ENCODE results near the gene TPST2.
"Not testable (repeated sequence)": the region's sequence is repeated elsewhere in the genome, so short reads cannot be mapped to it uniquely, and the experiment has no call there.

Gene TPST2

DNA sequence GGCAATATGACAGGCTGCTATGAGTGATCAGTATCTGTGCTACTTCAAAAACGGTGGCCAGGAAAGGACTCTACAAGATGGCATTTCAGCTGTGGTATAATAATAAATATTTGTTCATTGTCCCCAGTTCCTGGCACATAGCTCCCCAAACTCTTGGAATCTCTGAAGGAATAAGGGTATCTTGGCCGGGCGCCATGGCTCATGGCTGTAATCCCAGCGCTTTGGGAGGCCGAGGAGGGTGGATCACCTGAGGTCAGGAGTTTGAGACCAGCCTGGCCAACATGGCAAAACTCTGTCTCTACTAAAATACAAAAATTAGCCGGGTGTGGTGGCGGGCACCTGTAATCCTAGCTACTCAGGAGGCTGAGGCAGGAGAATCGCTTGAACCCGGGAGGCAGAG lies 61.4 kb downstream of the TPST2 start:
- DNase-seq (ENCODE audit: low spot score), result not testable (repeated sequence)

DNA sequence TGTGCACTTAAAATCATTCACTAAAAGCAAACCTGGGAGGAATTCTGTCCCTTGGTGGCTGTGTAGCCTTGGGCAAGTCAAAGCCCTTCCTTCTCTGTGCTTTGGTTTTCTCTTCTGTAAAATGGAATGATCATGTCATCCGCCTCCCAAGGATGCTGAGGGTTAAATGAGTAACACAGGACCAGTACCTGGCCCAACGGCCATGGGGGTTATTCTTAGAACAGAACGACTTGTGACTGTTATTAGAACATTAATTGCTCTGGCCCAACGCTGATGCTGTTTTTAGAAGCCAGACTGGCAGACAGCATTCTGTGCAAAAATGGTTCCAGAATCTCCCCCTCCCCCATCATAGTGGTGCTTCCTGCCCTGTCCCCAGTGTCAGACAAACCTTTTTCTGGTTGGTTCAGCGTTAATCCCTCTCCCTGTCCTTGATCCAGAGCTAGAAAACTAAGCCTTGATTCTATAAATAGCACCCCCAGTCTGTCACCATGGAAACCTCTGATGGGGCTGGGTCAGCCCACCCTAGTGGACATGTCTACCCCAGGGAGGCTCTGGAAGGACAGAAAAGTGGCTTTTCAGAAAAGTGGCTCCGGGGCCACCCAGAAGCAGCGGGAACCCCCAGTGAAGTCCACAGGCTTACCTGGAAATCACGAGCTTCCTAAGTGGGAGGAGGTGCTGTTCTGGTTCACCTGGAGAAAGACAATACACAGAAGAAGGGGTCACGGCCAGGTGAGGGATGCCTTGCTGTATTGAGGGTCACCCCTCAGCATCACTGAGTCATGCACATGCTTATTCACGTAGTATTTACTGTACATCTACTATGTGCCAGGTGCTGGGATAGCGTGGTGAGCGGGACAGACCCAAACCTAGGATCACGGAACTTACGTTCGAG lies 62.1 kb downstream of the TPST2 start:
- DNase-seq (ENCODE audit: low spot score), result no peak

DNA sequence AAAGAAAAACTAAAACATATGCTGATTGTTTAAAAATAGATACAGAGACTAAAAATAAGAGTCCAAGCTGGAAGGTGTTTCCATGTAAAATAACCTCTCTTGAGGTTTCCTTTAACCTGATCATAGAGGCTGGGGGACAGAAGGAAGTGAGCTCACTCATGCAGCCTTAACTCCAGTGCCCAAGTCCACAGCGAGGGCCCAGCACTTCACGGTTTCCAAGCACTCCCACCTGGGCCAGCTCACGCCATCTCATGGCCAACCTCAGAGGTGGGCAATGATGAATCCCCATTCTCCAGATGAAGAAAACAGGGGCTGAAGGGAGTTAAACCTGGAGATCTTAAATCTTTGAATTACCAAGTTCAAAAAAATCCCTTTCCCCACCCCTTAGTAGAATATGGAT lies 62.8 kb downstream of the TPST2 start:
- no peak for DNase-seq (ENCODE audit: low spot score)

DNA sequence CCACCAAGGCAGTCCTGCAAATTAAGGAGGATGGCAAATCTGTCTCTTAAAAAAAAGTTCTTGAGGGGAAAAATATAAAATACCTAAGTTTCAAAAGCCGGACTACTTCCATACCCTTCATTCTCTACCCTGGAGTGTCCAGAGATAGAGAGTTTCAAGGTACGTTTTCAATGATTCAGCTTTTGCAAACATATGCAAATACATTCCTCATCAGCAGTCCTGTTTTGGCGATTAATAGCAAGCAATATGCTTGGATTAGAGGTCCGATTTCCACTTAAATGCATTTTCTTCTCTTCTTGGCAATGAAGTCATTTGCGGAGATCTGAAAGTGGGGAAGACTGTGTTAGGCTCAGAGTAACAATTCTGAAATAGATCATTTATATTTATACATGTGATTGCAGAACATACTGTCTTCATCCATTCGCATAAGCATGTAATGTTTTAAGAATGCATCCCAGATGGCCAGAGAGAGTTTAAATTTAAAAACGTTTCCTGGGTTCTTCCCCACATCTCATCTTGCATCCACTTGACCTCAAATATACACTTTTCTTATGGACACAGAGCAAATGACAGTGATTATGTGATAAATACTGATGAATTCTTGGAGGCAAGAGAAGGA lies 63.9 kb downstream of the TPST2 start:
- DNase-seq (ENCODE audit: low spot score), result no peak

DNA sequence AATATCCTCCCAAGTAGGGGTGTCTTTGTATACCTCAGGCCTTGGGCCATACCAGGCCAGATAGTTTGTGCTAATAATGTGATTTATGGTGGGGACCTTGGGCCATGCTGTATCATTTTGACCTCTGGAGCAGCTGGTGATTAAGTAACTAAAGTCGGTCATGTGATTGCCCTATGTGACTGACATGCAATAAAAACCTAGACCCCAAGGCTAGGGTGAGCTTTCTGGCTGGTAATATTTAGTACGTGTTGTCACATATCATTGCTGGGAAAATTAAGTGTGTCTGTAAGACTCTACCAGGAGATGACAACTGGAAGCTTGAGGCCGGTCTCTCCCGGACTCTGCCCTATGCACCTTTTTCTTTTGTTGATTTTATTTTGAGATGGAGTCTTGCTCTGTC lies 65.1 kb downstream of the TPST2 start:
- DNase-seq (ENCODE audit: low spot score), result no peak

DNA sequence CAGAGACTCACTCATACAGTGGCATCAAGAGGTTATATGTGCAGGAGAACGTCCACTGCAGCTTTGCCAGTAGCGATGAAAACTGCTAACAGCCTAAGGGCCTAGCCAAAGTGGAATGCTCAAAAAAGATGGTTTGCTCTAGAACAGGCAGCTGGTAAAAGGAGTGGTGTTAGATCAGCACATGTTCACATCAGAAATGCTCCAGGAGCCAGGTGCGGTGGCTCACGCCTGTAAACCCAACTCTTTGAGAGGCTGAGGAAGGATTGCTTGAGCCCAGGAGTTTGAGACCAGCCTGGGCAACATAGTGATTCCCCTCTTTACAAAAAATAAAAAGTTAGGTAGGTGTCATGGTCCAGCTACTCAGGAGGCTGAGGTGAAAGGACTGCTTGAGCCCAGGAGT lies 67.3 kb downstream of the TPST2 start:
- no peak for DNase-seq (ENCODE audit: low spot score)

DNA sequence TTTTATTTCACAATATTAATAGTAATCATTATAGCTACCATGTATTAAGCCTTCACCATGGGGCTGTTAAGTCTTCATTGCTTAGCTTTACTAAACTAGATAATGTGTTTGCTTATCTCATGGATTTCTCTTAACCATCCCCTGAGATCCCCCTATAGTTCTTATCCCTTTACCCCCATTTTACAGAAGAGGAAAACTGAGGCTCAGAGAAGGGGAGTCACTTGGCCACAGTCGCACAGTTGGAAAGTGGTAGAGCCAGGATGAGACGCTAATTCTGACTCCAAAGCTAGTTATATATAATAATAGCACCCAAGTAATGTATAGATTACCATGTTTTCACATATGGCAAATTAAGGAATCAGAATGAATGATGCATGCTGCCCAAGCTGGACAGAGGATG lies 67.9 kb downstream of the TPST2 start:
- DNase-seq (ENCODE audit: low spot score), result no peak

DNA sequence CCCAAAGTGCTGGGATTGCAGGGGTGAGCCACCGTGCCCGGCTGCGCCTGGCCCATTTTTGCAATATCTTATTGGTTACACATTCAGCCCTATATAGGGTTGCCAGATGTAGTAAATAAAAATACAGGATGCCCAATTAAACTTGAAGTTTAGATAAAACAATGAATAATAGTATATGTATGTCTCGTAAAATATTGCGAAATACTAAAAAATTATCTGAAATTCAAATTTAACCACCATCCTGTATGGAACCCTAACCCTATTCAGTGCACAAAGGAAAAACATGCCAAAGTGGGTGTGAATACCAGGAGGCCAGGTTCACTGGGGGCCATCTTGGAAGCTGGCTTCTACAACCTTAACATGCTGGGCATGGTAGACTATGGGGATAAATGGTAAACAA lies 72.5 kb downstream of the TPST2 start:
- DNase-seq (ENCODE audit: low spot score), result no peak

DNA sequence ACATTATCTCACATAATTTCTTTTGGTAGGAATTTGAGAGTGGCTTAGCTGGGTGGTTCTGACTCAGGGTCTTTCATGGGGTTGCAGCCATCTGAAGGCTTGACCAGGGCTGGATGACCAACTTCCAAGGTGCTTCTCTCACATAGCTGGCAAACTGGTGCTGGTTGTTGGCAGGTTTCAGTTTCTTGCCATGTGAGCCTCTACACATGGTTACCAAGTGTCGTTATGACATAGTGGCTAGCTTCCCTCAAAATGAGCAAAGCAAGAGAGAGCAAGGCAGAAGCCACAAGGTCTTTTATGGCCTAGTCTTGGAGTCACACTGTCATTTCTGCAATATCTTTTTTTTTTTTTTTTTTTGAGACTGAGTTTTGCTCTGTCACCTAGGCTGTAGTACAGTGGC lies 73.4 kb downstream of the TPST2 start:
- no peak for DNase-seq (ENCODE audit: low spot score)

DNA sequence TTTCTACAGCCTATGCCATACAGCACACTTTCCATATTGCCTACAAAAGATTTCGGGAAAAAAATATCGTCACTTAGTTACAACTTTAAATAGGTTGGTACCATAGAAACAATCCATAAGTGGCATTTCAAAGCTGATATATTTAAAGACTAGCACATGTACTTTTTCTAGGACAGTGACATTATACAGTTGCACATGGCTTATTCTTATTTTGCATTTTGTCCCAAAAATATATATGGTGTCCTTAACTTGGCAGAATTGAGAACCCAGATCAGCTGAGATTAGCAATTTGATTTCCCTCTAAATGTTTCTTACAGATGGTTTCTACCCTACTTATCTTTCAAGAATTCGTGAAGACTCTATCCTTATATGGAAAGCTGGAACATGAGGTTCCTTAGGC lies 74.0 kb downstream of the TPST2 start:
- DNase-seq (ENCODE audit: low spot score), result no peak

DNA sequence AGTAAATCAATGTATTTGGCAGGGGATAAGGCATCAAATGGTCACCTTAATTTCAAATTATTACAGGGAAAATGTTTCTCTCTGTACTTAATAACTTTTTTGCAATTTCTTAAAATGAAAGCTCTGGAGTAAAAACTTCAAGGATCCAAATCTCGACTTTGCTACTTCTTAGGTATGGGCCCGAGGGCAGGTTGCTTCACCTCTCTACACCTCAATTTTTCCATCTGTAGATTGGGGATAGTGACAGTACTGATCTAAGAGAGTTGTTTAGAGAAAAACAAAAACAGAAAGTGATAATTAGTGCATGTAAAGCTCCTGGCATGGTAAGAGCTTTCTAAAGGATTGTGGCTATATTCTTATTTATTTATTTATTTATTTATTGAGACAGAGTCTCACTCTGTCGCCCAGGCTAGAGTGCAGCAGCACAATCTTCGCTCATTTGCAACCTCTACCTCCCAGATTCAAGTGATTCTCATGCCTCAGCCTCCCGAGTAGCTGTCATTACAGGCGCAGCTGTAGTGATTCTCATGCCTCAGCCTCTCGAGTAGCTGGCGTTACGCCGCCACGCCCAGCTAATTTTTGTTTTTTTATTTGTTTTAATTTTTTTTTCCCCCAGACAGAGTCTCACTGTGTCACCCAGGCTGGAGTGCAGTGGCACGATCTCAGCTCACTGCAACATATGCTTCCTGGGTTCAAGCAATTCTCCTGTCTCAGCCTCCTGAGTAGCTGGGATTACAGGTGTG lies 75.3 kb downstream of the TPST2 start:
- DNase-seq (ENCODE audit: low spot score), result no peak

DNA sequence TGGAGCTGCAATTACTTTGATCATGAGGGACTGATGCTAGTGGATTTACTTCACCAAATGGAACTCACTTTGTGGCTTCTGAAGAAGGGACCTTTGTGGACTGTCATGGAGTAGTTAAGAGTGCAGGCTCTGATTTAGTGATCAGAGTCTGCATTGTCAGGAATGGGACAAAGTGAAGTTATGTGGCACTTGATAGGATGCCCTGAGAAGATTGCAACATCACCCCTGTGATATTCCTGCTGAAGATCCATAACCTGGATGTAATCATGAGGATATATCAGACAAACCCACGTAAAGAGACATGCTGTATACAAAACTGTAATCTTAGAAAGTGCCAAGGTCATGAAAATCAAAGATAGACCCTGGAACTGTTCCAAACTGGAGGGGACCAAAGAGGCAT lies 76.1 kb downstream of the TPST2 start:
- no peak for DNase-seq (ENCODE audit: low spot score)

DNA sequence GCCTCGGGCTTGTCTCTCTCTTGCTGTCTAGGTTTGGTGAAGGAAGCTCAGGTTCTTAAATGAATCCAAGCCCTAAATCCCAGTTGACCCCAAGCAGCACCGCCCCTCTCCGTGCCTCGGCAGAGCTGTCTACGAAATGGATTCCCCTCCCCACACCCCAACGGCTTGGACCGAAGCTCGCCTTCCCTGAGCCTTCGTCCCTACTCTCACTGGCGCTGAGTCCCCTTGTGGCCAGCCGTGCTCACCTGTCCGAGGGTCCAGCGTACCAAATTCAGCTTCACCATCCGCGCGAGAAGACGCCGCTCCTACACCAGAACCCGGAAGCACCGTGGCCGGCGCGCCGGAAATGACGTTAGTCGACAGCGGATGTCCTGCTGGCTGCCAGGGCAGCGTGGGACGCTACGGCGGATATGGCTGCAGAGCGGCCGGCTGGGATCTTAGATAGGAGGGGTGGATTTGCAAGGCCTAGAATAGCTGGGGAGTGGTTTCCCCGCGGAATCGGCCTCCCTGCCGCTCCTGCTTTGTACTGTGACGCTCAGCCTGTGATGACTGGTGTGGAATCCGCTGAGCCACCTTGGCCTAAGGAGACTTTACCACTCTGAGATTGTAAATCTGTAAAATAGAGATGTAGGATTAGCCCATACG lies 77.7 kb downstream of the TPST2 start, which contains the start of gene TFIP11:
TFIP11 (minus strand) TSS at position 325 of the 645 bp plus-strand sequence. CDS start 2,201 bp downstream, outside the sequence.
- DNase-seq (ENCODE audit: low spot score), result peak; percentile 91

DNA sequence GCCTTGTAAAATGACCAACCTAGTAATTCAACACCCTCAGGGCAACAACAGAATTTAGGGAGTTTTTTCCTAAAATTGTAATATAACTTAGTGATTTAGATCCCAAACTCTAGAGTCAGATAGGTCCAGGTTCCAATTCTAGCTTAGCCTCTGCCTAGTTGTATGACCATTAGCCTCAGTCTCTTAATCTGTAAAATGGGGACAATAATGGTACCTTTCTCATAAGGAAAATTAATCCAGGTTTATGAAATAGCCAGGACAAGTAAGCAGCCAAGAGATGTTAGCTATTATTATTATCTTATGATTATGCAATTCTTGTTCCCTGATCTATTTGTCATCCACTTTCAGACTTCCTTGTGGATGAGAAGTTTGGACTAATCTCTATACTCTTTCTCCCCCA lies 81.8 kb downstream of the TPST2 start:
- DNase-seq (ENCODE audit: low spot score), result no peak

DNA sequence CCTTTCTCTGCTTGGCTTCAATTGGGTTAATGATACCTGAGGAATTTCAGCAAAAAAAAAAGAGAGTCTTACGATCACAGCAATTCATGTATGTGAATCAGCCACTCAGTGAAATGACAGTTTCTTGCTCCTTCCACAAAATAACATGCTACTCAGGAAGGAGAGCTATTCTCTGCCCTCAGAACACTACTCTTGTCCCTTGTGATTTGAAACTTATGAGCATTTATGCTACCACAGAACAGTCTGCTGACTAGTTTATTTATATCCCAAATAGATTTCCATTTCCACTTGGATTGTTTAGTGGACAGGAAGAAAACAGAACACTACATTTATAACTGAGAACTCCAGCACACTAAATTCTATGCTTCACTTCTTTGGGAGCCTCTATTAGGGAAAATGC lies 86.2 kb downstream of the TPST2 start:
- no peak for DNase-seq (ENCODE audit: low spot score)

DNA sequence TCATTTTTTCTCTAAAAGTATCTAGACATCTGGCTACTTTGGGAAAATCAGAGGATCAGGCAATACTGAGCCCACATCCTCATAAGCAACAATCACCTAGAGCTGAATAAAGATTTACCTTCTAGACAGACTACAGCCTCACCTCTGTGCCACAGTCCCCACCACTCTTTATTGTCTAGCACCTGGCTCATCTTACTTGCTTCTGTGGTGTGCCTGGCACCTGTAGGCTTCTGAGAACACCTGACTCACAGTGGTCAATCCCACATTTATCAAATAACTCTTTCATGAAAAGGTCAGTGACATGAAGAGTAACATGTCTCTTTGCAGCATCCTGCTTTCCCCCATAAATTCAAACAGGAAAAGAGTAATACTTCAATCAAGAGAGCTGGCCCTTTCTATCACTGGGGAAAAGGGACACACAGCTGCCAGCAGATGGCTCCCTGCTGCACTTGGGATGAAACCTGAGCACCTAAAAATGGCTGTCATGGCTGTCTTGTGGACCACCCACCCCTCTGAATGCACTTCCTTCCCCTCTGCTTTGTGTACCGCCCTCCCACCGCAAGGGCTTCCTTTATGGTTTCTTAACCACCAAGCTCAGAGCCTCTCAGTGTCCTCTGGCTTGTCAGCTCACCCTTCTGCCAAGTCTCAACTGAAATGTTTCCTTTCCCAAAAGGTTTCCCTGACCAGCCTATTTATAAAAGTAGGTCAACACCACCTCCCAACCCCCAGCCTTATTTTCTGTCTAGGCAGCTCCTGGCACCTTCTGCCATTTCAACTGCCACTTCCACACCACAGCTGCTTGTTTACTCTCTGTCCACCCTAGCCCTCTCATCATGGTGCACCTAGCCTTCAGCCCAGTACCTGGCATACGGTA lies 87.0 kb downstream of the TPST2 start:
- no peak for DNase-seq (ENCODE audit: low spot score)

DNA sequence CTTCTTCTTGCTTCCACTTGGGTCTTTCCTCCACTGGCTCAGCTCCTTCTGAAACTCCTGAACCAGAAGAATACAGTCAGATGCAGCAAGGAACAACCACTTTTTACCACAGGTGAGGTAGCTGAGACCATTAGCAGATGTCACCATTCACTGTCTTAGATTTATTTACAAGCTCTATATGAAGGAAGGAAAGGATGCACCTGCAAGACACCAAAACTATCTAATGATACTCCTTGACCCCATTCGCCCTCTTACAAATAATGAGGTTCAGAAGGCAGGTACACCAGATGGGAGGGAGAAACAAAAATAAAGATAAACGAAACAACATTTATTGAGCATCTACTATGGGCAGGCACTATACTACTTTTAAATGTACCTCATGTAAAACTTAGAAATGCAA lies 87.9 kb downstream of the TPST2 start:
- DNase-seq (ENCODE audit: low spot score), result no peak

DNA sequence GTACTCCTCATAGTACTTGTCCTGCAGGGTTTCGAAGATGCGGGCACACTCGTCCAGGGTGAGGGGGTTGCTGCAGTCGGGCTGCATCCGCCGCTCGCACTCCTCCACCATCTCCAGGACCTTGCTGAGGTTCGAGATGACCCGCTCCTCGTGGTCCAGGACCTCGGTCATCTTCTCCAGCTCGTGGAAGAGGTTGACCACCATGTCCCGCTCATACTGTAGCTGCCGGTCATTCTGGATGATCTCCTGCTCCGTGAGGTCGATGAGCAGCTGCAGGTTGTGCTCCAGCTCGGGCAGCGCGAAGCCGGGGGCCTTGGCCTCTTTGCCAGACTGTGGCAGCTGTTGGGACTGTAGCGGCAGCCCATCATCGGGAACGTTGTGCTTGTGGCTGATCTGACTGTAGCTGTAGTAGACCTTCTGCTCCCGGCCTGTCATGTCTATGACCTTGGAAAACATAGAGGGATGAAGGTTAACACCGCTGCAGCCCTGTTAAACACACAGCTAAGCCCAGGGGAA lies 90.7 kb downstream of the TPST2 start:
- no peak for DNase-seq (ENCODE audit: low spot score)

DNA sequence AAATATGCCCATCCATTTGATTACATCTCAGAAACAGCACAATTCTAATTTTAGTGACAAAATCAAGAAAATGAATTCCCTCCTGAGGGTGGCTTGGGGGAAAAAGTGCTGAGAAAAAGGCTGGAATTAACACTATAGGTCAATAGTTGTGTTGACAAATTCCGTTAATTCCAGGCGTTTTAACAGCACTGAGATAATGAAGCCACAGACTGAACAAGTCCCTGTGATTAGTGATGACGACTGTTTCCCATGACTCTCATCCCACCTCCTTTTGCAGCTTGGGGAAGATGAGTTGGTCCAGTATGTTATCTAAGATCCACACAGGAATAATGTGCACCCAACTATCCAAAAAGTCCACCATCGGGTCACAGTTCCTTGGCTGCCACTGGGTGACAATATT lies 93.5 kb downstream of the TPST2 start:
- no peak for DNase-seq (ENCODE audit: low spot score)

DNA sequence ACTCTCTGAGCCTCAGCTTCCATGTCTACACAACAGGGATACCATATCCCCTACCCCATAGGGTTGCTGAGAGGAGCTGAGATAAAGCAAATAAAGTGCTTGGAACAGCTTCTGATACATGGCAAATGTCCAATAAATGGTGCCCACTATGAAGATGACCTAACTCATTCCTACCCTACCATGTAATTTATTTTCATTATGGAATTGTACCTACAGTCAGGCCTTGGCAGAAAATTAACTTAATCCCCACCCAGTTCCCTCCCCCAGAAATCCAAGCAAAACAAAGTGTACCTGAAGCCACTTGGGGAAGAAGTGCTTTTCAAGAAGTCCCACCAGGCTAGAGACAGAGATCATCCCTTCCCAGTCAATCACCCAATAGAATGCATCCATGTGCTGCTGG lies 95.4 kb downstream of the TPST2 start:
- no peak for DNase-seq (ENCODE audit: low spot score)

DNA sequence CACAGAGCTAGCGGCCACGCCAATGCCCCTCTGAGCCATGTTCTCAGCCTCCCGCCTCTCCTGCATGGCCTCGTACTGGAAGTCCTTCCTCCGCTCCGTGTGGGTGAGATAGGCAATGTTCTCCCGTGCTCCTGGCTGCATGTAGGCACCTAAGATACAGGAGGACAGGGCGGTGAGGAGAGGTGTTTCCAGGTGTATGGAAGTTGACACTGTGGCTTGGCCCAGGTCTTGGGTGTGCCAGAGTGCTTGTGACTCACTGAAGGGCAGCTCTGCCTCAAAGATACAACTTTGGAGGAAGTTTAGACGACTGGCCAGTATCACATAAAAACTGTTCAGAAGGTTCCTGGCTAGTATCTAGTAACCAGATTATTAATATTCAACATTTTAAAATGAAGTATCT lies 97.7 kb downstream of the TPST2 start:
- DNase-seq (ENCODE audit: low spot score), result no peak
